GM13976 (cell line): ENCODE results near the gene HELZ.
A peak's percentile ranks its signal among the peaks of the same experiment; 100 is the strongest.

Source experiments
- DNase-seq: peaks from one replicate; pipeline ENCODE4 v3.0.0; 2012; ENCODE audit warnings: low spot score
- CTCF ChIP-seq: IDR thresholded peaks from 2 replicates; pipeline ENCODE4 v1.5.1; 2012; ENCODE audit warnings: borderline replicate concordance, mild to moderate bottlenecking; ENCODE audit not compliant: insufficient read depth; ENCODE audit errors: extremely low read depth, missing control alignments, control extremely low read depth
- in situ Hi-C: fragments of 300-500 bp; cut with MboI; formaldehyde crosslinking; loops from one replicate; pipeline ENCODE4 v1.12.0; 2022; ENCODE audit warnings: low sequenced_read_pairs, mixed read lengths, inconsistent platforms; ENCODE audit not compliant: unreplicated experiment

HELZ gene

GRCh38 chr17:67054011-67054591, 190.9 kb downstream of the HELZ start:
- DNase-seq = no peak
- in situ Hi-C loops = no loop called here
- no peak for TF ChIP-seq CTCF

GRCh38 chr17:67053438-67054000, 191.5 kb downstream of the HELZ start:
- DNase-seq = no peak
- in situ Hi-C loops = no loop called here
- no peak for TF ChIP-seq CTCF

- in situ Hi-C loops = no loop called here
- DNase-seq = no peak
- no peak for TF ChIP-seq CTCF
Measured at GRCh38 chr17:67052720-67053437, 192.1 kb downstream of the HELZ start.

GRCh38 chr17:67051837-67052236, 193.2 kb downstream of the HELZ start:
- in situ Hi-C loops = no loop called here
- no peak for TF ChIP-seq CTCF
- DNase-seq = peak; percentile 49

- in situ Hi-C loops = no loop called here
- TF ChIP-seq CTCF = no peak
- DNase-seq = no peak
Measured at GRCh38 chr17:67051155-67051538, 193.8 kb downstream of the HELZ start.

GRCh38 chr17:67050471-67051154, 194.4 kb downstream of the HELZ start:
- DNase-seq = no peak
- TF ChIP-seq CTCF = no peak
- in situ Hi-C loops = no loop called here
